ENCODE results near the gene TCTN2.

GRCh38 chr12:123643911-123644310 is 27.0 kb upstream of the TCTN2 start:
- TF ChIP-seq CTCF (conservative IDR thresholded peaks at IDR 0.05; ENCODE audit: low read depth in 2 of 2) (no peak), NANOG (IDR thresholded peaks at IDR 0.05; ENCODE audit: borderline replicate concordance) (no peak), EZH2 (IDR thresholded peaks at IDR 0.05; ENCODE audit: low read depth, unreplicated experiment) (no peak), EZH2phosphoT487 (IDR thresholded peaks at IDR 0.05; ENCODE audit: unreplicated experiment) (no peak), REST (IDR thresholded peaks at IDR 0.05; ENCODE audit: unreplicated experiment) (no peak)

Data from GM23338 (cell line).